Activated CD4-positive, alpha-beta T cell treated with anti-CD3 and anti-CD28 coated beads, Interleukin-2, amount 10 ng/mL, durations not matched to agents 24 days and 14 days (primary cell): ENCODE data around the gene SEMA5B. TPM values are rescaled to one million over a fixed set of nuclear protein-coding genes. Genes with fewer than 3 reads are reported as not detected.

Source experiments
- DNase-seq: peaks from one replicate; pipeline ENCODE4 v3.0.0; 2022
- H3K27ac Mint-ChIP-seq: one replicate; pipeline ENCODE4 v1.8.0; 2022; ENCODE audit warnings: mild to moderate bottlenecking, mixed read lengths
- H3K27me3 Mint-ChIP-seq: one replicate; pipeline ENCODE4 v1.8.0; 2022; ENCODE audit warnings: mixed read lengths
- H3K36me3 Mint-ChIP-seq: one replicate; pipeline ENCODE4 v1.8.0; 2022; ENCODE audit warnings: low read depth, mild to moderate bottlenecking, mixed read lengths
- H3K4me1 Mint-ChIP-seq: one replicate; pipeline ENCODE4 v1.8.0; 2021; ENCODE audit warnings: mixed read lengths
- H3K4me3 Mint-ChIP-seq: one replicate; pipeline ENCODE4 v1.8.0; 2022; ENCODE audit warnings: mild to moderate bottlenecking, moderate library complexity, mixed read lengths
- H3K9me3 Mint-ChIP-seq: one replicate; pipeline ENCODE4 v1.8.0; 2021; ENCODE audit warnings: mixed read lengths
- intact Hi-C: fragments of 100-400 bp; cut with micrococcal nuclease; formaldehyde crosslinking; loops from one replicate; pipeline ENCODE4 v1.15.1; 2023
- total RNA-seq: library from RNA; stranded (reverse); gene quantifications from 2 replicates; pipeline ENCODE4 v1.2.3, GENCODE V29; 2022

The SEMA5B gene
- total RNA-seq, 1 donor from 2014 or later: not detected

GRCh38 chr3:123026565-123027291 is 835 bp downstream of the SEMA5B start:
- peak; percentile 62 for DNase-seq
- Mint-ChIP-seq H3K4me1 (peaks cover 15% of the 10 kb centered on the region), H3K27me3 (peaks cover 71% of the 10 kb centered on the region), H3K36me3 (no peaks in the 10 kb centered on the region), H3K4me3 (peak overlapping the region; percentile 72), H3K27ac (no peak overlapping the region), H3K9me3 (no peaks in the 10 kb centered on the region)
- intact Hi-C loops: loop anchor here (5.0 kb wide), 2 partner anchors 231 to 634 kb away; no protein-coding TSS in a partner anchor

- no peaks in the 10 kb centered on the region for H3K9me3 Mint-ChIP-seq
- peaks cover 79% of the 10 kb centered on the region for H3K27me3 Mint-ChIP-seq
- H3K4me1 Mint-ChIP-seq: peaks cover 15% of the 10 kb centered on the region
- intact Hi-C loops: loop anchor here (5.0 kb wide), 2 partner anchors 231 to 634 kb away; no protein-coding TSS in a partner anchor
- H3K36me3 Mint-ChIP-seq: no peaks in the 10 kb centered on the region
- H3K4me3 Mint-ChIP-seq: peak overlapping the region; percentile 72
- DNase-seq: no peak
- no peak overlapping the region for H3K27ac Mint-ChIP-seq
These were observed 1.7 kb downstream of the SEMA5B start for GRCh38 chr3:123025642-123026521.

GRCh38 chr3:123024056-123024455 is 3.5 kb downstream of the SEMA5B start:
- Mint-ChIP-seq H3K36me3 (no peaks in the 10 kb centered on the region), H3K4me3 (no peak overlapping the region), H3K27ac (no peak overlapping the region), H3K27me3 (peaks cover 76% of the 10 kb centered on the region), H3K4me1 (peaks cover 15% of the 10 kb centered on the region), H3K9me3 (no peaks in the 10 kb centered on the region)
- DNase-seq: no peak
- intact Hi-C loops: no loop called here

GRCh38 chr3:123021996-123022510 is 5.5 kb downstream of the SEMA5B start:
- peaks cover 74% of the 10 kb centered on the region for H3K27me3 Mint-ChIP-seq
- no peak for DNase-seq
- no peaks in the 10 kb centered on the region for H3K36me3 Mint-ChIP-seq
- no peak overlapping the region for H3K4me3 Mint-ChIP-seq
- no peak overlapping the region for H3K27ac Mint-ChIP-seq
- H3K9me3 Mint-ChIP-seq: no peaks in the 10 kb centered on the region
- intact Hi-C loops: no loop called here
- peaks cover 6% of the 10 kb centered on the region for H3K4me1 Mint-ChIP-seq

- peaks cover 69% of the 10 kb centered on the region for H3K27me3 Mint-ChIP-seq
- H3K4me1 Mint-ChIP-seq: peaks cover 4% of the 10 kb centered on the region
- H3K4me3 Mint-ChIP-seq: no peak overlapping the region
- H3K36me3 Mint-ChIP-seq: no peaks in the 10 kb centered on the region
- no peak for DNase-seq
- intact Hi-C loops: no loop called here
- H3K27ac Mint-ChIP-seq: no peak overlapping the region
- H3K9me3 Mint-ChIP-seq: no peaks in the 10 kb centered on the region
These were observed 6.2 kb downstream of the SEMA5B start for GRCh38 chr3:123021388-123021787.

GRCh38 chr3:123020709-123021108 is 6.9 kb downstream of the SEMA5B start:
- Mint-ChIP-seq H3K27me3 (peaks cover 64% of the 10 kb centered on the region), H3K4me3 (no peak overlapping the region), H3K9me3 (no peaks in the 10 kb centered on the region), H3K4me1 (peaks cover under 1% of the 10 kb centered on the region), H3K36me3 (no peaks in the 10 kb centered on the region), H3K27ac (no peak overlapping the region)
- no peak for DNase-seq
- intact Hi-C loops: no loop called here

- Mint-ChIP-seq H3K4me1 (no peaks in the 10 kb centered on the region), H3K27me3 (peaks cover 58% of the 10 kb centered on the region), H3K9me3 (no peaks in the 10 kb centered on the region), H3K36me3 (no peaks in the 10 kb centered on the region), H3K4me3 (no peak overlapping the region), H3K27ac (no peak overlapping the region)
- DNase-seq: no peak
- intact Hi-C loops: no loop called here
These were observed 8.0 kb downstream of the SEMA5B start for GRCh38 chr3:123019591-123019990.

GRCh38 chr3:123019161-123019560 is 8.4 kb downstream of the SEMA5B start:
- Mint-ChIP-seq H3K9me3 (no peaks in the 10 kb centered on the region), H3K27ac (no peak overlapping the region), H3K4me1 (no peaks in the 10 kb centered on the region), H3K36me3 (no peaks in the 10 kb centered on the region), H3K4me3 (no peak overlapping the region), H3K27me3 (peaks cover 57% of the 10 kb centered on the region)
- DNase-seq: no peak
- intact Hi-C loops: no loop called here

GRCh38 chr3:123018683-123019082 is 8.9 kb downstream of the SEMA5B start:
- intact Hi-C loops: no loop called here
- Mint-ChIP-seq H3K9me3 (no peaks in the 10 kb centered on the region), H3K4me3 (no peak overlapping the region), H3K27ac (no peak overlapping the region), H3K27me3 (peaks cover 55% of the 10 kb centered on the region), H3K4me1 (no peaks in the 10 kb centered on the region), H3K36me3 (no peaks in the 10 kb centered on the region)
- DNase-seq: no peak

- no peaks in the 10 kb centered on the region for H3K9me3 Mint-ChIP-seq
- no peak for DNase-seq
- no peaks in the 10 kb centered on the region for H3K4me1 Mint-ChIP-seq
- intact Hi-C loops: no loop called here
- H3K27ac Mint-ChIP-seq: no peak overlapping the region
- H3K27me3 Mint-ChIP-seq: peaks cover 29% of the 10 kb centered on the region
- no peaks in the 10 kb centered on the region for H3K36me3 Mint-ChIP-seq
- H3K4me3 Mint-ChIP-seq: no peak overlapping the region
These were observed 12.0 kb downstream of the SEMA5B start for GRCh38 chr3:123015596-123015995.

GRCh38 chr3:123013876-123014275 is 13.7 kb downstream of the SEMA5B start:
- H3K4me3 Mint-ChIP-seq: no peak overlapping the region
- peaks cover 37% of the 10 kb centered on the region for H3K27me3 Mint-ChIP-seq
- H3K9me3 Mint-ChIP-seq: no peaks in the 10 kb centered on the region
- no peaks in the 10 kb centered on the region for H3K4me1 Mint-ChIP-seq
- intact Hi-C loops: no loop called here
- DNase-seq: no peak
- H3K27ac Mint-ChIP-seq: no peak overlapping the region
- H3K36me3 Mint-ChIP-seq: no peaks in the 10 kb centered on the region

GRCh38 chr3:123012652-123013051 is 14.9 kb downstream of the SEMA5B start:
- H3K27me3 Mint-ChIP-seq: peaks cover 37% of the 10 kb centered on the region
- no peak for DNase-seq
- intact Hi-C loops: no loop called here
- no peaks in the 10 kb centered on the region for H3K36me3 Mint-ChIP-seq
- H3K4me1 Mint-ChIP-seq: no peaks in the 10 kb centered on the region
- H3K27ac Mint-ChIP-seq: no peak overlapping the region
- H3K9me3 Mint-ChIP-seq: no peaks in the 10 kb centered on the region
- no peak overlapping the region for H3K4me3 Mint-ChIP-seq

GRCh38 chr3:123011447-123011846 is 16.1 kb downstream of the SEMA5B start:
- Mint-ChIP-seq H3K27ac (no peak overlapping the region), H3K4me3 (no peak overlapping the region), H3K36me3 (no peaks in the 10 kb centered on the region), H3K4me1 (no peaks in the 10 kb centered on the region), H3K27me3 (peaks cover 49% of the 10 kb centered on the region), H3K9me3 (no peaks in the 10 kb centered on the region)
- intact Hi-C loops: no loop called here
- no peak for DNase-seq

GRCh38 chr3:123008840-123009239 is 18.7 kb downstream of the SEMA5B start:
- H3K9me3 Mint-ChIP-seq: no peaks in the 10 kb centered on the region
- no peaks in the 10 kb centered on the region for H3K36me3 Mint-ChIP-seq
- intact Hi-C loops: no loop called here
- peaks cover 57% of the 10 kb centered on the region for H3K27me3 Mint-ChIP-seq
- no peaks in the 10 kb centered on the region for H3K4me1 Mint-ChIP-seq
- DNase-seq: no peak
- no peak overlapping the region for H3K4me3 Mint-ChIP-seq
- H3K27ac Mint-ChIP-seq: no peak overlapping the region
